Body of pancreas (tissue), 4 donors: ENCODE measurements around the gene CMTM4. TPM values are rescaled to one million over a fixed set of nuclear protein-coding genes. Genes with fewer than 3 reads are reported as not detected.

Experiments
- ATAC-seq: fragments of 150-250 bp; one replicate; pipeline ENCODE4 v1.9.1; 2016
- DNase-seq, 4 donors: peaks; one replicate each; pipeline ENCODE4 v3.0.0-alpha.2; 2019
- H3K27ac ChIP-seq, 4 donors: fragments of 200-600 bp; sonication (generic); 1 replicate in 3 of 4; 2 replicates in 1 of 4; pipeline versions ENCODE4 v1.5.1 to v1.6.1; 2016 to 2019; ENCODE audit warnings: mild to moderate bottlenecking in 1 of 4, mixed read lengths in 1 of 4, moderate library complexity in 1 of 4
- H3K27me3 ChIP-seq, 2 donors: fragments of 200-600 bp; sonication (generic); one replicate each; pipeline ENCODE4 v1.6.0; 2016; ENCODE audit warnings: mild to moderate bottlenecking in 1 of 2
- H3K36me3 ChIP-seq, 2 donors: fragments of 200-600 bp; sonication (generic); replicated peaks in 1 of 2; 2 replicates each; pipeline ENCODE4 v1.5.1; 2016; ENCODE audit warnings: low read depth in 2 of 2; ENCODE audit not compliant: insufficient read depth in 1 of 2
- H3K4me1 ChIP-seq: fragments of 200-600 bp; sonication (generic); one replicate; pipeline ENCODE4 v1.6.0; 2016
- H3K4me3 ChIP-seq, 2 donors: fragments of 200-600 bp; sonication (generic); 1 replicate in 1 of 2; 2 replicates in 1 of 2; pipeline ENCODE4 v1.5.1; 2016 to 2019
- H3K9me3 ChIP-seq, 3 donors: fragments of 200-600 bp; sonication (generic); 1 replicate in 2 of 3; 2 replicates in 1 of 3; pipeline ENCODE4 v1.5.1; 2016
- POLR2A ChIP-seq, 3 donors: fragments of 450-650 bp; IDR thresholded peaks; one replicate each; pipeline ENCODE4 v1.6.1; 2016; ENCODE audit warnings: antibody characterized with exemption in 3 of 3, mild to moderate bottlenecking in 2 of 3
- WGBS, 2 donors: methylation state at CpG; one replicate each; pipeline ENCODE4 v1.1.5; 2017; 5-methylcytosine and 5-hydroxymethylcytosine counted together
- intact Hi-C: fragments of 100-400 bp; cut with DNase I; formaldehyde crosslinking; loops from one replicate; pipeline ENCODE4 v1.15.1; 2023
- total RNA-seq, 2 donors: library from RNA; depleted of rRNA; stranded (reverse); fragments of >200 nt; gene quantifications; one replicate each; pipeline ENCODE4 v1.1.0, GENCODE V29; 2016
- TF ChIP-seq, protein P1 (sequence below), 7 experiments: fragments of 450-650 bp in 4 of 7; fragments of 200-600 bp in 3 of 7; sonication (generic) in 3 of 7; IDR thresholded peaks; one replicate each; pipeline ENCODE4 v1.5.1; 2016 to 2019; ENCODE audit warnings: antibody characterized with exemption in 7 of 7

The CMTM4 gene
- total RNA-seq, 2 donors from 2014 or later: 35.9 to 36.6 TPM

DNA sequence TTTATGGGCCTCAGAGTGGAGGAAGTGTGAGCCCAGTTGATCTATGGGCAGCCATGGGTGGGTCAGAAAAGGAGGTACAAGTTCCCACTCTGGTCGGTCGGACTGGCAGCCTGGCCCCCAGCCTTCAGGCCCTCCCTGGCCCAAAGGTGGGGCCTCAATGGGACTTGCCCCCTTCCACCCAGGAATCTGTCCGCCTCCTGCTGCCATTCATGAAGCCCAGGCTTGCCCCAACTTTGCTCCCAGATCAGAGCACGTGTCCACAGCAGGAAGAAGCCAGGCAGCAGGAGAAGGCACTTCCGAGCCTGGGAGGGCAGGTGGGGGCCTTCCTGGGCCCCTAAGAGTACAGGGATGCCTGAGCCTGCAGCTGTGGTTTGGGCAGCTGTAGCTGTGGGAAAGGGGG, 95.1 kb downstream of the CMTM4 start:
- 92 to 95% methylated on average over 2 to 5 of the region's 5 CpGs for WGBS, 2 donors
- DNase-seq (no peak), ATAC-seq (no peak)
- Histone ChIP-seq H3K36me3 (no peaks in the 10 kb centered on the region), H3K4me1 (peaks cover 15% of the 10 kb centered on the region), H3K27ac (no peak overlapping the region), H3K9me3 (no peaks in the 10 kb centered on the region), H3K4me3 (no peak overlapping the region), H3K27me3 (peaks cover 0 to 4% of the 10 kb centered on the region in 2 donors)
- no peak for TF ChIP-seq POLR2A (IDR thresholded peaks at IDR 0.05)
- TF ChIP-seq, protein P1, sequence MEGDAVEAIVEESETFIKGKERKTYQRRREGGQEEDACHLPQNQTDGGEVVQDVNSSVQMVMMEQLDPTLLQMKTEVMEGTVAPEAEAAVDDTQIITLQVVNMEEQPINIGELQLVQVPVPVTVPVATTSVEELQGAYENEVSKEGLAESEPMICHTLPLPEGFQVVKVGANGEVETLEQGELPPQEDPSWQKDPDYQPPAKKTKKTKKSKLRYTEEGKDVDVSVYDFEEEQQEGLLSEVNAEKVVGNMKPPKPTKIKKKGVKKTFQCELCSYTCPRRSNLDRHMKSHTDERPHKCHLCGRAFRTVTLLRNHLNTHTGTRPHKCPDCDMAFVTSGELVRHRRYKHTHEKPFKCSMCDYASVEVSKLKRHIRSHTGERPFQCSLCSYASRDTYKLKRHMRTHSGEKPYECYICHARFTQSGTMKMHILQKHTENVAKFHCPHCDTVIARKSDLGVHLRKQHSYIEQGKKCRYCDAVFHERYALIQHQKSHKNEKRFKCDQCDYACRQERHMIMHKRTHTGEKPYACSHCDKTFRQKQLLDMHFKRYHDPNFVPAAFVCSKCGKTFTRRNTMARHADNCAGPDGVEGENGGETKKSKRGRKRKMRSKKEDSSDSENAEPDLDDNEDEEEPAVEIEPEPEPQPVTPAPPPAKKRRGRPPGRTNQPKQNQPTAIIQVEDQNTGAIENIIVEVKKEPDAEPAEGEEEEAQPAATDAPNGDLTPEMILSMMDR (IDR thresholded peaks at IDR 0.05): no peak
- intact Hi-C loops: loop anchor here (10.0 kb wide), 2 partner anchors 197 to 263 kb away; no protein-coding TSS in a partner anchor

DNA sequence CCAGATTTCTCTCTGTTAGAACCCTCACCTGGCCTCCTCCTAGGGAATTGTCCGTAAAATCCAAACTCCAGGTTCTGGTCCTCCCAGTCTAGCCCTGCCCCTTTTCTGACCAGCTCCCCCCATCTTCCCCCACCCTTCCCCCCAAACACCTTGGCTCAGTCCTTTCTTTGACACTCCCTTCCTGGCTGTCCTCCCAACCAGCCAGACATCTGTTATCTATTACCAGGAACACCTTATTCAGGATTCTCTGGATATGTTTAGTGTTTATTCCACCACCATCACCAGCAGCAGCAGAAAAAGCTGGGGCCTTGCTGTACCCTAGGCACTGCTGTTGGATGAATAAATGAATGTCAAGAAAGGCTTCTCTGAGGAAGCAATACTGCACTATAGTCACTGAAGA, 96.1 kb downstream of the CMTM4 start:
- Histone ChIP-seq H3K27me3 (peaks cover 0 to 4% of the 10 kb centered on the region in 2 donors), H3K4me1 (peaks cover 13% of the 10 kb centered on the region), H3K36me3 (no peaks in the 10 kb centered on the region), H3K9me3 (no peaks in the 10 kb centered on the region), H3K27ac (no peak overlapping the region), H3K4me3 (no peak overlapping the region)
- ATAC-seq (no peak), DNase-seq (no peak)
- no peak for TF ChIP-seq POLR2A (IDR thresholded peaks at IDR 0.05)
- TF ChIP-seq, protein P1 (IDR thresholded peaks at IDR 0.05): no peak
- 94 to 100% methylated on average over 1 of the region's 1 CpG for WGBS, 2 donors
- intact Hi-C loops: loop anchor here (10.0 kb wide), 2 partner anchors 196 to 264 kb away; no protein-coding TSS in a partner anchor

DNA sequence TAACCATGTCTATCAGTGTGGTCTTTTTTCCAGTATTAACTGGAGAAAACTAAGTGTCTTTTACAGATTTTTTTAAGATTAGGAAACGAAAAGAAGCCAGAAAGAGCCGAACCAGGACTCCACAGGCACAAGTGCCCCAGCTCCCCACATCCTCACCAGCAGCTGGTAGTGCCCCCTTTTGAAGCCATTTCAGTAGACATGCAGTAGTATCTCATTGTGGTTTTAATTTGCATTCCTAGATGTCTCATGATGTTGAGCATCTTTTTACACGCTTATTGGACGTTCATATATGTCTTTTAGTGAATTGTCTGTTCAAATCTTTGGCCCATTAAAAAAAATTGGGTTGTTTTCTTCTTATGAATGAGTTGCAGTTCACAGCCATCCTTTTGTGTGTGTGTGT, 96.8 kb downstream of the CMTM4 start:
- H3K27ac ChIP-seq: no peak overlapping the region
- no peak for DNase-seq
- WGBS, 2 donors: 91 to 96% methylated on average over 4 of the region's 4 CpGs
- TF ChIP-seq, protein P1 (IDR thresholded peaks at IDR 0.05): no peak
- no peak for TF ChIP-seq POLR2A (IDR thresholded peaks at IDR 0.05)
- peaks cover 6% of the 10 kb centered on the region for H3K4me1 ChIP-seq
- H3K4me3 ChIP-seq: no peak overlapping the region
- no peaks in the 10 kb centered on the region for H3K9me3 ChIP-seq
- H3K27me3 ChIP-seq: no peaks in the 10 kb centered on the region
- no peak for ATAC-seq
- no peaks in the 10 kb centered on the region for H3K36me3 ChIP-seq
- intact Hi-C loops: loop anchor here (10.0 kb wide), 2 partner anchors 195 to 265 kb away; no protein-coding TSS in a partner anchor

DNA sequence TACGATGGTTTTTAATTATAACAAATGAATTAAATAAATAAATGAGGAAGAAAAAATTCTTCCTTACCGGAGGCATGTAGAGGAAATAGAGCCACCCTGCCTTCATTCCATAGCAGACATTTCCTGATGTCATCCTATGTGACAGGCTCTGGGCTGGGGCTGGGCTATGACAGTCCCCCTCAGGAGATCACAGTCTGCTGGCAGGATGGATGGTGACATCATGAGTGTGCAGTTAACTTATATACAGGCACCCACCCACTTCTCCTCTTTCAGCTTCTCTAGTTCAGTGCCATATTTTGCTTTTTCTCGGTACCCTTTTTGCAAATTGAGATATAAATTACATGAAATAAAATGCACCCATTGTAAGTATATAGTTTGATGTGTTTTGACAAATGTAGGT, 98.4 kb downstream of the CMTM4 start:
- no peaks in the 10 kb centered on the region for H3K36me3 ChIP-seq
- 85 to 88% methylated on average over 3 of the region's 3 CpGs for WGBS, 2 donors
- no peaks in the 10 kb centered on the region for H3K9me3 ChIP-seq
- ATAC-seq (no peak), DNase-seq (no peak)
- no peak for TF ChIP-seq POLR2A (IDR thresholded peaks at IDR 0.05)
- TF ChIP-seq, protein P1 (IDR thresholded peaks at IDR 0.05): no peak
- intact Hi-C loops: no loop called here
- no peak overlapping the region for H3K4me3 ChIP-seq
- H3K27me3 ChIP-seq: no peaks in the 10 kb centered on the region
- no peaks in the 10 kb centered on the region for H3K4me1 ChIP-seq
- no peak overlapping the region for H3K27ac ChIP-seq
